Mucosa of stomach (tissue), 1 donor: Measurements from ENCODE around the gene NGDN.

Experiments used
- H3K27me3 ChIP-seq: one replicate; pipeline ENCODE4 v1.7.0; 2013; ENCODE audit warnings: mild to moderate bottlenecking, low read length; ENCODE audit not compliant: control insufficient read depth, insufficient read depth
- H3K36me3 ChIP-seq: one replicate; pipeline ENCODE4 v1.7.0; 2013; ENCODE audit warnings: low read length; ENCODE audit not compliant: control insufficient read depth, insufficient read depth
- H3K4me1 ChIP-seq: one replicate; pipeline ENCODE4 v1.7.0; 2013; ENCODE audit warnings: mild to moderate bottlenecking, low read length; ENCODE audit not compliant: control insufficient read depth, insufficient read depth
- H3K4me3 ChIP-seq: one replicate; pipeline ENCODE4 v1.7.0; 2013; ENCODE audit warnings: low read length
- H3K9ac ChIP-seq: one replicate; pipeline ENCODE4 v1.7.0; 2013; ENCODE audit warnings: mild to moderate bottlenecking, low read length, moderate library complexity
- H3K9me3 ChIP-seq: one replicate; pipeline ENCODE4 v1.7.0; 2013; ENCODE audit warnings: mild to moderate bottlenecking, low read length, moderate library complexity; ENCODE audit not compliant: control insufficient read depth
- donor health status: Pancreatic carcinoma.

Gene NGDN

DNA sequence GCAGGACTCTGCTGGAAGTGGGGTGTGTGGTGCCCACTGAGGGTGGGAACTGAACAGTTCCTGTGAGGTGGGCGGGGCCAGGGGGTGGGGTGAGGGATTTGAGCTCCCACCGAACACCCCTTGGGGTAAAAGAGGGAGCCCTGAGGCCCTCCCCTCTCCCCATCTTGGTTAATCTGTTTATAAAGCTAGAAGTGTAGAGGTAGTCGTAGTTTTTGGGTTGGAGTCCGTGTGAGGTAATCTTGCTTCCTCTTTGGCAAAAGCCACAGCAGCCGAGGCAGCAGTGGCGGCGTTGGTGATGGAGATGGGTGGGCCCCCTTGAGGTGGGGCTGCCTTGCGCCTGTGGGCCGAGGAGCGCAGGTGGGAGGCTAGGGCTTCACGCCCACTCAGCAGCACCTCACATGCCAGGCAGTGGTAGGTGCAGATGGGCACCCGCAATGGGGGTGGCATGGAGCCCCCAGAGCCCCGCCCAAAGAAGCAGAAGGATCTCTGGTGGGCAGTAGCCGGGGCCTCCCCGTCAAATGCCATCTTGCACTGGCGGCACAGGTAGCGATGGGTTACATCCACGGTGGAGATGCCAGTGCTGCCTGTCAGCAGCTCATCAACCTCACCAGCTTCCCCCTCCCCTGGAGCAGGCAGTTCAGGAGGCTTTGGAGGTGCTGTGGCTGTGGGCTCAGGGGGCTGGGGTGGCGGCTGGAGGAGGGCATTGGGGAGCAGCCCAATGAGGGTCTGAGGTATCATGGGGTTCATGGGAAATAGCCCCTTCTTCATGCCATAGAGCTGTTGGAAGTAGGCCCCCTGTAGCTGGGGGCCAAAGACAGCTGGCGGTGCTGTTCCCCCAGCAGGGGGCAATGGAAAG, 52.5 kb downstream of the NGDN start:
- Histone ChIP-seq H3K4me1 (no peaks in the 10 kb centered on the region), H3K4me3 (no peak overlapping the region), H3K9me3 (no peaks in the 10 kb centered on the region), H3K36me3 (no peaks in the 10 kb centered on the region), H3K9ac (no peak overlapping the region), H3K27me3 (no peaks in the 10 kb centered on the region)

DNA sequence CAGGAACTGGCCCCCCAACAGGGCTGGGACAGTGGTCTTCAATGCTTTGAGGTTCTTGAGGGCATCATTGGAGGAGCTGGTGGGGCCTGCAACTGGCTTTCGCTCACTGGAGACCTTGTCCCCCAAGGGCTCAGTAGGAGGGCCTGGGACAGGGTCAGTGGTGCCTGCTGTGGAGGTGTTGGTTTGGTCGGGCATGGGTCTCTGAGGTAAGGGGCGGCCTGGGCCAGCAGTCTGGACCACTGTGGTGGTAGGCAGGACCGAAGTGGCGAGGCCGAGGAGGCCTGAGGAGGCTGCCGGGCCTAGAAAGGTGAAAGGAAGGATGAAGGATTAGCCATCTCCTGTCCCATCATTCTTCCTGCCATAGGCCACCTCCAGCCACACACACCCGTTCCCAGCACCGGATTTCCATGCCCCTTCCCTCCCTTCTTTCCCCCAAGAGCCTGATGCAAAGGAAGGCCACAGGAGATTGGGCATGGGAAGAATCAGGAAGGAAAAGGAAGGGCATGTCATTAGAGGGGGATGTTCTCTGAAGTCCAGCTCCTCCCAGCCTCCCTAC, 53.2 kb downstream of the NGDN start:
- Histone ChIP-seq H3K36me3 (no peaks in the 10 kb centered on the region), H3K4me3 (no peak overlapping the region), H3K9ac (no peak overlapping the region), H3K27me3 (no peaks in the 10 kb centered on the region), H3K9me3 (no peaks in the 10 kb centered on the region), H3K4me1 (no peaks in the 10 kb centered on the region)

DNA sequence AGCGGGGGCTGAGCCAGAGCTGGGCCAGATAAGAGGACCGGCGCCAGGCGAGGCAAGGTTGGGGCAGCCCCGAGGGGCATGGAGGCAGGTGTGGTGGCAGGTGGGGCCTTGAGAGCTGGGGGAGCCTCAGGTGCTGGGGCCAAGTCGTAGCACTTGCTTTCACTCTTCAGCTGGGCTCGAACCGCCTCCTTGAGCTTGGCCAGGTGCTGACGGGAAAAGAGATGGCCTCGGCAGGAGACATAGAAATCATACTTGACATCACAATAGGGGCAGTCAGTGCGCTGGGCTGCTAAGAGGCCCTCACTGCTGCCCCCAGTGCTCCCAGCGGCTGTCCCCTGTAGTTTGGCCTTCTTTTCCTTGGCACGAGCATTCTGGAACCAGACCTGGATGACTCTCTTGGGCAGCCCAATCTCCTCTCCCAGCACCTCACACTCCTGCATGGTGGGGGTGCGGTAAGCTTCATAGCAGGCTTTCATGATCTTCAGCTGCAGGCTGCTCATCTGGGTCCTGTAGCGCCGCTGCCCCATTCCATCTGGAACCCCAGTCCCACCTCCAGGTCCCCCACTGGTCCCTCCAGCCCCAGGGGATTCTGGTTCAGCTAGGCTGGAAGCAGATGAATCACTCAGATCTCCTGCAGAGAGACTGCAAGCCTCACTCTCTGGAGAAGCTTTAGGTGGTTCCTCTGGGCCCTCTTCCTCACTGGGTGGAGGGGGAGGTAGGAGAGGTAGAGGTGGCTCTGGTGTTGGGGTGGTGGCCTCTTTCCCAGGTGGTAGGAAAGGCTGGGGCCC, 53.9 kb downstream of the NGDN start:
- H3K27me3 ChIP-seq, result no peaks in the 10 kb centered on the region
- no peak overlapping the region for H3K4me3 ChIP-seq
- H3K9ac ChIP-seq, result no peak overlapping the region
- H3K4me1 ChIP-seq, result no peaks in the 10 kb centered on the region
- no peaks in the 10 kb centered on the region for H3K36me3 ChIP-seq
- no peaks in the 10 kb centered on the region for H3K9me3 ChIP-seq

DNA sequence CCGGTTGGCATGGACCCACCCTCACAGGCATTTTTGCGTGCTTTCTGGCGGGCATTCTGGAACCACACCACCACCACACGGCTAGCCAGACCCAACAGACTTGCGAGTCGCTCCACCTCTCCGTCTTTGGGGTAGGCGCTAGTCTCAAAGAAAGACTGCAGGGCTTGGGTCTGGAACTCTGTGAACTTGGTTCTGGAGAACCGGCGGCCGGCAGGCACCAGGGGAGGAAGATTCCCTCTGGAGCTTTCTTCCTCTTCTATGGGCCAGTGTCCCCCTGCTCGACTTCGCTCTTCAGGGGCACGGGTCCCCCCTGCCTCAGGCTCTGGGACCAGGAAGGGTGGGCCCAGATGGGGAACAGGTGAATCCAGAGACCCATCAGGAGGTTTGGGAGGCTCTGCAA, 55.5 kb downstream of the NGDN start:
- Histone ChIP-seq H3K27me3 (no peaks in the 10 kb centered on the region), H3K4me1 (no peaks in the 10 kb centered on the region), H3K9ac (no peak overlapping the region), H3K36me3 (no peaks in the 10 kb centered on the region), H3K9me3 (no peaks in the 10 kb centered on the region), H3K4me3 (no peak overlapping the region)

DNA sequence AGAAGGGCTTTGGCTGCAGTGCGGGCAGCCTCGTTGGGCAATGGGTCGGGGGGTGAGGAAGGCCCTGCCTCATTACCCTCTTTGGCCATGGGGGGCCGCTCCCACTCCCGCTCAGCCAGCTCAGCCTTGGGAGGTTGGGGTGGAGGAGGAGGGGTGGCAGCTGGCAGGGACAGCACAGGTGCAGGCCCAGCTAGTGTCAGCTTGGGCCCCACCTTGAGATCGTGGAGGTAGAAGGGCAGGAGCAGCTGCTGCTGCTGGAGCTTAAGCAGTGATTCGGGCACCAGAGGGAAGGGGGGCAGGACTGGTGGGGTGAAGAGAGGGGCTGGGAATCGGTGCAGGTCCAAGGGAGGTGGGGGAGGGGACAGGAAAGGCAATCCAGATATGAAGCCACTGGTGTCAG, 56.1 kb downstream of the NGDN start:
- Histone ChIP-seq H3K36me3 (no peaks in the 10 kb centered on the region), H3K9me3 (no peaks in the 10 kb centered on the region), H3K4me3 (no peak overlapping the region), H3K9ac (no peak overlapping the region), H3K27me3 (no peaks in the 10 kb centered on the region), H3K4me1 (no peaks in the 10 kb centered on the region)
